ACC112 (cell line): ENCODE measurements around the gene CHCHD3.

ENCODE experiments used
- H2AFZ ChIP-seq: fragments of 200-600 bp; sonication (generic); one replicate; pipeline ENCODE4 v1.6.0; 2017; ENCODE audit warnings: antibody characterized with exemption, low read length; ENCODE audit not compliant: unreplicated experiment
- H3K27ac ChIP-seq: fragments of 200-600 bp; sonication (generic); 2 replicates; pipeline ENCODE4 v1.5.1; 2014; ENCODE audit warnings: low read depth, mild to moderate bottlenecking, antibody characterized with exemption, low read length, moderate library complexity
- H3K27me3 ChIP-seq: fragments of 200-600 bp; sonication (generic); 2 replicates; pipeline ENCODE4 v1.6.1; 2014; ENCODE audit warnings: mild to moderate bottlenecking, antibody characterized with exemption, low read length, moderate library complexity, mixed read lengths; ENCODE audit not compliant: insufficient read depth
- H3K36me3 ChIP-seq: fragments of 200-600 bp; sonication (generic); 2 replicates; pipeline ENCODE4 v1.6.1; 2016; ENCODE audit warnings: mild to moderate bottlenecking, antibody characterized with exemption, low read length, moderate library complexity, mixed read lengths; ENCODE audit not compliant: insufficient read depth
- H3K4me1 ChIP-seq: fragments of 200-600 bp; sonication (generic); one replicate; pipeline ENCODE4 v1.6.1; 2016; ENCODE audit warnings: low read length, mixed read lengths; ENCODE audit not compliant: insufficient read depth, unreplicated experiment, control insufficient read depth
- H3K4me3 ChIP-seq: fragments of 200-600 bp; sonication (generic); 2 replicates; pipeline ENCODE4 v1.5.1; 2014; ENCODE audit warnings: mild to moderate bottlenecking, low read depth, low read length
- H3K79me2 ChIP-seq: fragments of 200-600 bp; sonication (generic); one replicate; pipeline ENCODE4 v1.6.0; 2016; ENCODE audit warnings: low read length; ENCODE audit not compliant: control insufficient read depth, unreplicated experiment, insufficient read depth

CHCHD3 gene

DNA sequence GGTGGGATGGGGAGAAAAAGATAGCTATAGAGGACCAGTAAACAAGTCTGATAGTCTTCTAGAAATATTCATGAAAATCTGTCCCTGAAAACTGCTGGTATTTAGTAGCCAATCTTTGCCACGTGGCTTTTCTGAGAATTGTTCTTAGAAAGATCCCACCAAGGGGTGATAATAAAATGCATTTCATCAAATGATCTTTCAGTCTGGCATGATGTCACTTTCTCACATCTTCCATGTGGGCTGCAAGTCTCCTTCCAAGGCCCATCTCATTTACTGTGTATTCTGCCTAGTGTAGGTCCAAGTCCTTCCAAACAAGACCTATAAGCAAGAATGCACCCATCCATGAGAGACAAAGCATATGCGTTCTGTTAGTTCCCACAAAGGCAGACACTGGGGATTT is 226.0 kb downstream of the CHCHD3 start:
- no peak overlapping the region for H3K4me3 ChIP-seq
- no peak overlapping the region for H2AFZ ChIP-seq
- H3K79me2 ChIP-seq, result no peaks in the 10 kb centered on the region
- H3K36me3 ChIP-seq, result no peaks in the 10 kb centered on the region
- H3K27me3 ChIP-seq, result no peaks in the 10 kb centered on the region
- H3K4me1 ChIP-seq, result no peaks in the 10 kb centered on the region
- no peak overlapping the region for H3K27ac ChIP-seq

DNA sequence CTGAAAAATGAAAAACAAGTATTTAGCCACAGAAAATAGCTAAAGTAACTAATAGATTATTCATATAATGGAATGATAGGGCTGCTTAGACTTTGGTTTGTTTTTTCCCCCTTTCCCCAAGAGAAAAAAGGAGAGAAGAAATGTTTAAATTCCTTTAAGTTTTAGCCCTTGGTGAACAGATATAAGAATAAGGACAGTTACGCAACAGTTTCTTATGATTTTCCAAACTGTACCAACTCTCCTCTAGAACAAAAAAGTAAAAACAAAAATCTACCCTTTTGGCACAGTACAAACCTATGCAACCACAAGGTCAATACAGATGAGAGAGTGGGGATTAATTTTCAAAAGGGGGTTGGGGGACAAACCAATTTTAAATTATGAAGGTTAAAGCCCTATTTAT is 227.7 kb downstream of the CHCHD3 start:
- Histone ChIP-seq H3K4me3 (no peak overlapping the region), H3K36me3 (no peaks in the 10 kb centered on the region), H2AFZ (no peak overlapping the region), H3K27ac (no peak overlapping the region), H3K27me3 (no peaks in the 10 kb centered on the region), H3K79me2 (no peaks in the 10 kb centered on the region), H3K4me1 (no peaks in the 10 kb centered on the region)

DNA sequence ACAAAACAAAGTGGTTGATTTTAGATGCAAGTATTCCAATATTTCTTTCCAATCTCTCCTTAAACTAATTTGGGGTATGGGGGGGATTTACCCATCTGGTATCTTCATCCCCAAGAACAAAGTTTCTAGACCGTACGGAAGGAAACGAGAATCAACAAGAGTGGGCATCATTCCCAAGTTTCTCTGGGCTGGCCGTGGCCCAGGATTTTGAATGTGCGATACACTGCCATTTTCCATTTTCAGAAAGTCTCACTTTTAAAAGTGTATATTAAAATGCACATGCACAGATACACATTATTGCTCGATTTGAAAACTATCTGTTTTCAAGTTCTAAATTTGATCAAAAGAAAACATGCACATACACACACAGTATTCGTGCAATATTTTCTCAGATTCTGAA is 234.5 kb downstream of the CHCHD3 start:
- Histone ChIP-seq H3K4me1 (no peaks in the 10 kb centered on the region), H3K36me3 (no peaks in the 10 kb centered on the region), H3K27me3 (no peaks in the 10 kb centered on the region)

DNA sequence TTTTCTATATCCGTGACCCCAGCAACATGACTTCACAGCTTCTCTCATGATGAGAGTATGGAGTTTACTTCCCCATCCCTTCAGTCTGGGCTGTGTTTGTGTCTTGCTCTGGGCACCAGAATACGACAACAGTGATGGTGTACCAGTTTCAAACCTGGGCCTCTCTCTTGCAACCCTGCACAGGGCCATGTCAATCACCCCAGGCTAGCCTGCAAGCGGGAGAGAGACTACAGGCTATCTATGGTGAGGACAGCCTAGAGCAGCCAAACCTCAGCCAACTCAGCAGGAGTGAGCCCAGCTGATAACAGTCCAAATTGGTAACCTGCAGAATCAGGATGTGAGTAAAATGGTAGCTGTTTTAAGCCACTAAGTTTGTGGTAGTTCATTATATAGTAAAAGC is 235.8 kb downstream of the CHCHD3 start:
- Histone ChIP-seq H2AFZ (no peak overlapping the region), H3K4me1 (no peaks in the 10 kb centered on the region), H3K36me3 (no peaks in the 10 kb centered on the region), H3K4me3 (no peak overlapping the region), H3K27me3 (no peaks in the 10 kb centered on the region), H3K27ac (no peak overlapping the region), H3K79me2 (no peaks in the 10 kb centered on the region)

More for the DNA sequence above, 234.5 kb downstream of the CHCHD3 start:
- no peak overlapping the region for H2AFZ ChIP-seq
- H3K79me2 ChIP-seq, result no peaks in the 10 kb centered on the region
- no peak overlapping the region for H3K27ac ChIP-seq
- H3K4me3 ChIP-seq, result no peak overlapping the region

DNA sequence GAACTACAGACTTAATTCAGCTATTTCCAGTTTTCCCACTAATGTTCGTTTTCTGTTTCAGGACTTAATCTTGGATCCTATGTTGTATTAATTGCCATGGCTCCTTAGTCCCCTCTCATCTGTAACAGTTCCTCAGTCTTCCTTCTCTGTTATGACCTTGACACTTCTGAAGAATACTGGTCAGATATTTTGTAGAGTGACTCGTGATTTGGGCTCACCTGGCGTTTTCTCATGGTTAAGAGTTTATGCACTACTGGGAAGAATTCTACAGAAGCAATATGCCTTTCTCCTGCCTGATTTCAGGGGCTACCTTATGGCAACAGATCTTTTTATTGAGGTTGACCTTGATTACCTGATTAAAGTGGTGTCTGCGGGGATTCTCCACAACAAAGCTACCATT is 239.4 kb downstream of the CHCHD3 start:
- Histone ChIP-seq H3K27ac (no peak overlapping the region), H3K79me2 (no peaks in the 10 kb centered on the region), H3K27me3 (no peaks in the 10 kb centered on the region), H3K4me3 (no peak overlapping the region), H3K4me1 (no peaks in the 10 kb centered on the region), H3K36me3 (no peaks in the 10 kb centered on the region), H2AFZ (no peak overlapping the region)

DNA sequence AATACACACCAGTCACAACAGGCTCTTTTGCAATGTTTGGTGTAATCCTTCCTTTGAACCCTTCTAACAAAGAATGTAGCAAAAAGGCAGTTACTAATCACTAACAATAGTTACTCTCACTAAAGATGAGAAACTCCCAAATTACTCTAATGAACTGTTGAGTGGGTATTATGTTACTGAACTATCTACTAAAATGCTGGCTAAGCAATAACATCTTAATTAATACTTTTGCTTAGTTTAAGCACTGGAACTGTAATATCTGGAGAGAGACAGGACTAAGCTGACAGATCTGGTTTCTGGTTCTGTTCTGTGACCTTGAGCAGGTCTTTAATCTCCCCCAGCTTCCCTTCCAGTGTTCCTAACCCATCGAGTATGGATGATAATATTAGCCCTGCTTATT is 241.7 kb downstream of the CHCHD3 start:
- H3K4me3 ChIP-seq, result no peak overlapping the region
- no peaks in the 10 kb centered on the region for H3K79me2 ChIP-seq
- H3K27ac ChIP-seq, result no peak overlapping the region
- peaks cover 4% of the 10 kb centered on the region for H3K4me1 ChIP-seq
- H2AFZ ChIP-seq, result no peak overlapping the region
- no peaks in the 10 kb centered on the region for H3K27me3 ChIP-seq
- no peaks in the 10 kb centered on the region for H3K36me3 ChIP-seq

DNA sequence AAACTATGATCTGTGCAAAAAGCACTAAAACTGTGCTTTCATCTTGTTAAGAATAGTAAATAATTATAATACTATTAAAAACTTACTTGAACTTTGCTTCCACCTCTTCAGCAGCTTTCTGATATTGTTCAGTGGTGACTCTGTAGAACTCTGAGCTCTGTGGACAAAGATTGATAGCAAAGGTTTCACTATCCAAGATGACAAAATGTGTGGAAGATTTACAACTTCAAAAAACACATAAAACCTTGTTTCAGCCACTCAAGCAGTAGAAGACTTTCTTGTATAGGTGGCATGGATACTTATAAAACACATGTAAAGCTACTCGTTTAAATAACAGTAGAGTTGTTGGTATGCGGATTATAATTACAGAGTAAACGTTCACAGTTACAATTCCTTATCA is 243.6 kb downstream of the CHCHD3 start:
- no peaks in the 10 kb centered on the region for H3K36me3 ChIP-seq
- H3K4me1 ChIP-seq, result peaks cover 4% of the 10 kb centered on the region
- H3K79me2 ChIP-seq, result no peaks in the 10 kb centered on the region
- no peaks in the 10 kb centered on the region for H3K27me3 ChIP-seq
- H3K4me3 ChIP-seq, result no peak overlapping the region
- no peak overlapping the region for H2AFZ ChIP-seq
- no peak overlapping the region for H3K27ac ChIP-seq

DNA sequence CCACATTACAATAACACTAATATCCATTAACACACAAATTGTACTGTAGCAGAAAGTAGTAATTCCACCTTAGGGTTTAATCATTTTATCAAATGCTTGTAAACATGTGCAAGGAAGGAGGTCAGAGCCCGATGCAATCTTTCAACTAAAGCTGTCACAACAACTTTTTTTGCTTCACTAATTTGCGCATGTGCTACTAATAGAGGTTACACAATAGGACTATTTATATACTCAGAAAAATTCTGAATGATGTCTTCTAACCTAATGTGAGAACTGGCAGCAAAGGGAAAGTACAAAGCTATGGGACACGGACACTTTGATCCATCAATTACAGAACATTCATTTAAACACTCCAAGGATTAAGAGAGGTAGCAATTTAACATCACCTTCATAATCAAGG is 244.4 kb downstream of the CHCHD3 start:
- Histone ChIP-seq H3K36me3 (no peaks in the 10 kb centered on the region), H3K27me3 (no peaks in the 10 kb centered on the region), H2AFZ (no peak overlapping the region)

DNA sequence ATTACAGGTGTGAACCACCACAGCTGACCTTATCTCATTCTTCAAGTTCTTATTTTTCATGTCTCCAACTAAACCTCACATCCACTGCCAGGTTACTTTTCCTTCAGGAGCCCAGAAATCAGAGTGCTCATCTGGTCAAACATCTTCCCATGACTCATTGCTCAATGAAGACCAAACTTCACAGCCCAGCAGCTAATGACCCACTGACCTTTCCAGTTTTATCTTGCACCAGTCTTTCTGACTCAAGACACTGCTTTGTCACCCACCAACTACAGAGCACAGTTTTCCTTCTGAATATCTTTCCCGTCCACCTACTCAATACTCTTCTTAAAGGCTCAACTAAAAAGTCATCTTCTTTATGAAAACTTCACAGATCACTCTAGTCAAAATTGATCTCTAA is 245.1 kb downstream of the CHCHD3 start:
- Histone ChIP-seq H3K79me2 (no peaks in the 10 kb centered on the region), H3K36me3 (no peaks in the 10 kb centered on the region), H3K4me1 (peaks cover 4% of the 10 kb centered on the region), H3K27ac (no peak overlapping the region), H3K4me3 (no peak overlapping the region), H2AFZ (no peak overlapping the region), H3K27me3 (no peaks in the 10 kb centered on the region)

More for the DNA sequence above, 244.4 kb downstream of the CHCHD3 start:
- H3K4me1 ChIP-seq, result peaks cover 4% of the 10 kb centered on the region
- H3K27ac ChIP-seq, result no peak overlapping the region
- H3K4me3 ChIP-seq, result no peak overlapping the region
- H3K79me2 ChIP-seq, result no peaks in the 10 kb centered on the region

DNA sequence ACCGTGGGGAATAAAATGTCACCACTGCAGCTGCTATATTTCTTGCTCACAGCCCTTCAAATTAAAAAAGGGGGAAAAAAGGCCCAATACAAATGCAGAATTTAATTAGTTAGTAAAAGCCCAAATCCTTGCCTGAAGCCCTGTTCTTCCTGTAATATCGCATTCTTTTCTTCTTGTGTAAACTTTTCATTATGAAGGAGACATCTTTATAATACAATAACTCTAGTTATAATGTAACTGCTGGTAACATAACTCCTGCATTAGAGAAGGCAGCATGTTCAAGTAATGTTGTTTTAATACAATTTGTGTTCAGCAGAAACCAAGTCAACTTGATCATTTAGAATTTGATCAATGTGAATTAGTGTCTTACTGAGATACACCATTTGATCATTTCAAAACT is 250.9 kb downstream of the CHCHD3 start:
- no peak overlapping the region for H2AFZ ChIP-seq
- no peak overlapping the region for H3K27ac ChIP-seq
- H3K4me1 ChIP-seq, result no peaks in the 10 kb centered on the region
- H3K27me3 ChIP-seq, result no peaks in the 10 kb centered on the region
- H3K4me3 ChIP-seq, result no peak overlapping the region
- no peaks in the 10 kb centered on the region for H3K36me3 ChIP-seq
- no peaks in the 10 kb centered on the region for H3K79me2 ChIP-seq

DNA sequence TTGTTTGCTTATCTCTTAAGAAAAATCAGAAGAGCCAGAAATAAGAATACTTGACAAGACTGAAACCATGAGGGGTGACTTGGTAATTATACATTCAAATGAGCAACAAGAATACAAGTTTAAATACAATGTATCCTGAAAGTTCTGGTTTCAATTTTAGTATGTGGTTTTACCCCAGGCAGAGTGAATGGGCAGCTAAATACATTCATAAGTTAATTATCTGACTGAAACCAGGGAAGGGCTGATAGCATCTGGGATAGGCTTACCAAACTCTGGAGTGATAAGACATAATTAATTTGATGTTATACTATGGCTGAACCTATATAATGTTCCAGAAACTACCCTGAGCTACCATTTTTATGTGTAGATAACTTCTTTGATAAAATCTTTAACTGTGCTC is 253.4 kb downstream of the CHCHD3 start:
- no peaks in the 10 kb centered on the region for H3K27me3 ChIP-seq
- H3K27ac ChIP-seq, result no peak overlapping the region
- no peaks in the 10 kb centered on the region for H3K79me2 ChIP-seq
- H3K4me1 ChIP-seq, result no peaks in the 10 kb centered on the region
- H3K4me3 ChIP-seq, result no peak overlapping the region
- H3K36me3 ChIP-seq, result no peaks in the 10 kb centered on the region
- no peak overlapping the region for H2AFZ ChIP-seq
